Measurements from ENCODE around the gene CCDC141.

Gene CCDC141

GRCh38 chr2:178782236-178782635 lies 267.7 kb downstream of the CCDC141 start:
- TF ChIP-seq, protein P1, sequence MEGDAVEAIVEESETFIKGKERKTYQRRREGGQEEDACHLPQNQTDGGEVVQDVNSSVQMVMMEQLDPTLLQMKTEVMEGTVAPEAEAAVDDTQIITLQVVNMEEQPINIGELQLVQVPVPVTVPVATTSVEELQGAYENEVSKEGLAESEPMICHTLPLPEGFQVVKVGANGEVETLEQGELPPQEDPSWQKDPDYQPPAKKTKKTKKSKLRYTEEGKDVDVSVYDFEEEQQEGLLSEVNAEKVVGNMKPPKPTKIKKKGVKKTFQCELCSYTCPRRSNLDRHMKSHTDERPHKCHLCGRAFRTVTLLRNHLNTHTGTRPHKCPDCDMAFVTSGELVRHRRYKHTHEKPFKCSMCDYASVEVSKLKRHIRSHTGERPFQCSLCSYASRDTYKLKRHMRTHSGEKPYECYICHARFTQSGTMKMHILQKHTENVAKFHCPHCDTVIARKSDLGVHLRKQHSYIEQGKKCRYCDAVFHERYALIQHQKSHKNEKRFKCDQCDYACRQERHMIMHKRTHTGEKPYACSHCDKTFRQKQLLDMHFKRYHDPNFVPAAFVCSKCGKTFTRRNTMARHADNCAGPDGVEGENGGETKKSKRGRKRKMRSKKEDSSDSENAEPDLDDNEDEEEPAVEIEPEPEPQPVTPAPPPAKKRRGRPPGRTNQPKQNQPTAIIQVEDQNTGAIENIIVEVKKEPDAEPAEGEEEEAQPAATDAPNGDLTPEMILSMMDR (IDR thresholded peaks at IDR 0.05; ENCODE audit: extremely low read depth, insufficient read depth, missing control alignments): no peak
- in situ Hi-C loops (cut with MboI; ENCODE audit: low pct_unique_long_range_greater_than_20kb, low sequenced_read_pairs, unreplicated experiment): loop anchor here (25.0 kb wide), 1 partner anchor 355 kb away; no protein-coding TSS in a partner anchor
- DNase-seq (ENCODE audit: low spot score): no peak

All from GM13977 (cell line).